K562 (cell line): Measurements from ENCODE around the gene TXNDC8. TPM values are rescaled to one million over a fixed set of nuclear protein-coding genes. Genes with fewer than 3 reads are reported as not detected.

Experiments
- DDX20 ChIP-seq: fragments of 450-650 bp; IDR thresholded peaks from 2 replicates; pipeline ENCODE4 v1.6.1; 2016; ENCODE audit warnings: missing genetic modification characterization, low read depth, mild to moderate bottlenecking, missing compliant biosample characterization, moderate library complexity
- ESRRA ChIP-seq: fragments of 450-650 bp; IDR thresholded peaks from 2 replicates; pipeline ENCODE4 v1.6.1; 2014; ENCODE audit warnings: low read depth, mild to moderate bottlenecking, moderate library complexity, borderline replicate concordance
- FOXJ3 ChIP-seq: sonication (generic); formaldehyde crosslinking; IDR thresholded peaks from 2 replicates; pipeline ENCODE4 v1.4.0; 2020; ENCODE audit warnings: mild to moderate bottlenecking, missing genetic modification reagents
- HDAC8 ChIP-seq: fragments of 450-650 bp; IDR thresholded peaks from 2 replicates; pipeline ENCODE4 v1.6.1; 2016; ENCODE audit warnings: mild to moderate bottlenecking, missing genetic modification characterization, moderate library complexity, missing compliant biosample characterization
- JUN ChIP-seq, 2 experiments: sonication (generic) in 1 of 2; formaldehyde crosslinking in 1 of 2; IDR thresholded peaks; 2 replicates each; pipeline versions ENCODE4 v1.6.1 to v1.8.0; 2012 to 2022; ENCODE audit warnings: borderline replicate concordance in 2 of 2, mild to moderate bottlenecking in 2 of 2, improper control_type of control experiment in 1 of 2, low read depth in 1 of 2, low read length in 1 of 2, missing genetic modification reagents in 1 of 2
- LARP7 ChIP-seq: fragments of 450-650 bp; IDR thresholded peaks from 2 replicates; pipeline ENCODE4 v1.6.1; 2016
- MTA2 ChIP-seq: fragments of 450-650 bp; IDR thresholded peaks from 2 replicates; pipeline ENCODE4 v1.6.1; 2016; ENCODE audit warnings: low read depth
- SAFB ChIP-seq: fragments of 200-400 bp; formaldehyde crosslinking; IDR thresholded peaks from 2 replicates; pipeline ENCODE4 v1.6.1; 2017; ENCODE audit warnings: low read depth, low read length, borderline replicate concordance
- SMAD2 ChIP-seq: fragments of 150-350 bp; IDR thresholded peaks from 2 replicates; pipeline ENCODE4 v1.6.1; 2014; ENCODE audit warnings: low read depth, mild to moderate bottlenecking, low read length
- TOE1 ChIP-seq, 2 experiments: fragments of 450-650 bp in 1 of 2; sonication (generic) in 1 of 2; formaldehyde crosslinking in 1 of 2; IDR thresholded peaks; 2 replicates each; pipeline versions ENCODE4 v1.7.1 to v1.8.0; 2016 to 2022; ENCODE audit warnings: borderline replicate concordance in 2 of 2, mild to moderate bottlenecking in 2 of 2, antibody characterized with exemption in 1 of 2, inconsistent platforms in 1 of 2, low read depth in 1 of 2, missing genetic modification reagents in 1 of 2, moderate library complexity in 1 of 2
- U2AF2 ChIP-seq: fragments of 200-400 bp; formaldehyde crosslinking; optimal IDR thresholded peaks from 2 replicates; pipeline ENCODE3; 2017; ENCODE audit warnings: low read depth, mild to moderate bottlenecking, low read length
- ZNF354B ChIP-seq: fragments of 250-450 bp; sonication (Bioruptor Pico); IDR thresholded peaks from 2 replicates; pipeline ENCODE4 v1.4.0; 2020
- ZNF717 ChIP-seq: fragments of 250-450 bp; sonication (Bioruptor Pico); IDR thresholded peaks from 2 replicates; pipeline ENCODE4 v1.5.0; 2021
- polyA plus RNA-seq, 8 experiments: library from polyadenylated mRNA; depleted of rRNA in 4 of 8; stranded (reverse) in 5 of 8; unstranded in 3 of 8; fragments of >200 nt; fragmentation: Nextera tagmentation in 2 of 8; fragmentation: Illumina TruSeq in 1 of 8; extraction: Ambion mirVana in 2 of 8; extraction: Trizol in 1 of 8; gene quantifications; 2 replicates each; pipeline versions ENCODE4 v1.2.1 to v1.2.3, GENCODE V29; 2011 to 2014; ENCODE audit warnings: inconsistent platforms in 1 of 8, missing spikeins in 1 of 8
- total RNA-seq, 7 experiments: library from RNA; depleted of rRNA in 6 of 7; stranded (reverse); fragments of >200 nt in 6 of 7; fragmentation: Illumina TruSeq in 2 of 7; extraction: Trizol in 2 of 7; gene quantifications; 2 replicates each; pipeline versions ENCODE4 v1.2.1 to v1.2.3, GENCODE V29; 2011 to 2021; ENCODE audit warnings: low replicate concordance in 1 of 7
- TF ChIP-seq, protein P1 (sequence below): fragments of 450-650 bp; conservative IDR thresholded peaks from 2 replicates; pipeline ENCODE4 v1.6.1; 2016; ENCODE audit warnings: missing genetic modification characterization, low read depth, mild to moderate bottlenecking, control low read depth, missing compliant biosample characterization
- TF ChIP-seq, protein P2 (sequence below): fragments of 250-450 bp; sonication (Bioruptor Pico); IDR thresholded peaks from 2 replicates; pipeline ENCODE4 v1.4.0; 2020; ENCODE audit warnings: mild to moderate bottlenecking, moderate library complexity, borderline replicate concordance
- TF ChIP-seq, protein P3 (sequence below): fragments of 450-650 bp; IDR thresholded peaks from 2 replicates; pipeline ENCODE4 v1.6.1; 2018; ENCODE audit not compliant: partially characterized antibody
- TF ChIP-seq, protein P4 (sequence below): fragments of 450-650 bp; IDR thresholded peaks from 2 replicates; pipeline ENCODE4 v1.6.1; 2016; ENCODE audit warnings: low read depth, mild to moderate bottlenecking, moderate library complexity

Gene TXNDC8
- total and polyA plus RNA-seq, 9 of the 15 experiments (the other 6 are each of a cell fraction or from before 2014, with no cell fraction given), result not detected

DNA sequence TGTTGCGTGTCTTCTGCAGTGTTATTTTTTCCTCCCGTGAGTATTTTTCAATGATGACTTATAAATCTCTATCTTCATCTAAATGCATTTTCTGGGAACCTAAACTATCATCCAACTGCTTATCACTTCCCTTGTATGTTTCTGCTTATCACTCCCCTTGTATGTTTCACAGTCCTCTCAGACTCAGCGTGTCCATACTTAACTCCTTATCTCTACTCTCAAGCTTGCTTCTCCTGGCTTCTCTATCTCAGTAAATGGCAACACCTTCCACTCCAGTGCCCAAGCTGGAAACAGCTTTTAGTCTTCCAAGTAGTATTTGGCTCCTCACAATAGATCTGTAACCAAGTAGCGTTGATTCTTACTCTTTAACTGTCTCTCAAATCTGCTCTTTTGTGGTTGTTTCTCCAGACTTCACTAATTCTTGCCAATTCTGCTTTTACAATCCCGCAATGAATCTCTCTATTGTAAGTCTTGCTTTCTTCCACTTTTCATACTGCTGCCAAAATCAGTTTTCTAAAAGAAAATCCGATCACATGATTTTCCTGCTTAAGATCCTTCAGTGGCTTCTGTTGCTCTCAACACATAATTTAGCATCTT lies 33.8 kb upstream of the TXNDC8 start (continued):
- TF ChIP-seq JUN (IDR thresholded peaks at IDR 0.05; ENCODE audit: borderline replicate concordance, low read depth, low read length), result no peak
- TF ChIP-seq JUN (CRISPR knock-in tag; IDR thresholded peaks at IDR 0.05; ENCODE audit: borderline replicate concordance), result no peak
- TF ChIP-seq TOE1 (IDR thresholded peaks at IDR 0.05; ENCODE audit: borderline replicate concordance), result peak; percentile 71
- no peak for TF ChIP-seq TOE1 (CRISPR knock-in tag; IDR thresholded peaks at IDR 0.05; ENCODE audit: borderline replicate concordance, low read depth)
- no peak for TF ChIP-seq SMAD2
- TF ChIP-seq MTA2, result peak; percentile 100
- TF ChIP-seq, protein P1, sequence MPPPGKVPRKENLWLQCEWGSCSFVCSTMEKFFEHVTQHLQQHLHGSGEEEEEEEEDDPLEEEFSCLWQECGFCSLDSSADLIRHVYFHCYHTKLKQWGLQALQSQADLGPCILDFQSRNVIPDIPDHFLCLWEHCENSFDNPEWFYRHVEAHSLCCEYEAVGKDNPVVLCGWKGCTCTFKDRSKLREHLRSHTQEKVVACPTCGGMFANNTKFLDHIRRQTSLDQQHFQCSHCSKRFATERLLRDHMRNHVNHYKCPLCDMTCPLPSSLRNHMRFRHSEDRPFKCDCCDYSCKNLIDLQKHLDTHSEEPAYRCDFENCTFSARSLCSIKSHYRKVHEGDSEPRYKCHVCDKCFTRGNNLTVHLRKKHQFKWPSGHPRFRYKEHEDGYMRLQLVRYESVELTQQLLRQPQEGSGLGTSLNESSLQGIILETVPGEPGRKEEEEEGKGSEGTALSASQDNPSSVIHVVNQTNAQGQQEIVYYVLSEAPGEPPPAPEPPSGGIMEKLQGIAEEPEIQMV (tag), result peak; percentile 46; the same call in 1 of the 2 replicates
- TF ChIP-seq ZNF717 (CRISPR knock-in tag), result no peak
- TF ChIP-seq SAFB, result no peak
- no peak for TF ChIP-seq LARP7
- peak; percentile 75 for TF ChIP-seq DDX20
- no peak for TF ChIP-seq HDAC8 (tag)
- no peak; the same call in 1 of the 2 replicates for TF ChIP-seq ESRRA
- TF ChIP-seq, protein P2, sequence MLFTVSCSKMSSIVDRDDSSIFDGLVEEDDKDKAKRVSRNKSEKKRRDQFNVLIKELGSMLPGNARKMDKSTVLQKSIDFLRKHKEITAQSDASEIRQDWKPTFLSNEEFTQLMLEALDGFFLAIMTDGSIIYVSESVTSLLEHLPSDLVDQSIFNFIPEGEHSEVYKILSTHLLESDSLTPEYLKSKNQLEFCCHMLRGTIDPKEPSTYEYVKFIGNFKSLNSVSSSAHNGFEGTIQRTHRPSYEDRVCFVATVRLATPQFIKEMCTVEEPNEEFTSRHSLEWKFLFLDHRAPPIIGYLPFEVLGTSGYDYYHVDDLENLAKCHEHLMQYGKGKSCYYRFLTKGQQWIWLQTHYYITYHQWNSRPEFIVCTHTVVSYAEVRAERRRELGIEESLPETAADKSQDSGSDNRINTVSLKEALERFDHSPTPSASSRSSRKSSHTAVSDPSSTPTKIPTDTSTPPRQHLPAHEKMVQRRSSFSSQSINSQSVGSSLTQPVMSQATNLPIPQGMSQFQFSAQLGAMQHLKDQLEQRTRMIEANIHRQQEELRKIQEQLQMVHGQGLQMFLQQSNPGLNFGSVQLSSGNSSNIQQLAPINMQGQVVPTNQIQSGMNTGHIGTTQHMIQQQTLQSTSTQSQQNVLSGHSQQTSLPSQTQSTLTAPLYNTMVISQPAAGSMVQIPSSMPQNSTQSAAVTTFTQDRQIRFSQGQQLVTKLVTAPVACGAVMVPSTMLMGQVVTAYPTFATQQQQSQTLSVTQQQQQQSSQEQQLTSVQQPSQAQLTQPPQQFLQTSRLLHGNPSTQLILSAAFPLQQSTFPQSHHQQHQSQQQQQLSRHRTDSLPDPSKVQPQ (CRISPR knock-in tag), result no peak
- TF ChIP-seq ZNF354B (CRISPR knock-in tag), result no peak; the same call in 1 of the 2 replicates
- TF ChIP-seq, protein P3, sequence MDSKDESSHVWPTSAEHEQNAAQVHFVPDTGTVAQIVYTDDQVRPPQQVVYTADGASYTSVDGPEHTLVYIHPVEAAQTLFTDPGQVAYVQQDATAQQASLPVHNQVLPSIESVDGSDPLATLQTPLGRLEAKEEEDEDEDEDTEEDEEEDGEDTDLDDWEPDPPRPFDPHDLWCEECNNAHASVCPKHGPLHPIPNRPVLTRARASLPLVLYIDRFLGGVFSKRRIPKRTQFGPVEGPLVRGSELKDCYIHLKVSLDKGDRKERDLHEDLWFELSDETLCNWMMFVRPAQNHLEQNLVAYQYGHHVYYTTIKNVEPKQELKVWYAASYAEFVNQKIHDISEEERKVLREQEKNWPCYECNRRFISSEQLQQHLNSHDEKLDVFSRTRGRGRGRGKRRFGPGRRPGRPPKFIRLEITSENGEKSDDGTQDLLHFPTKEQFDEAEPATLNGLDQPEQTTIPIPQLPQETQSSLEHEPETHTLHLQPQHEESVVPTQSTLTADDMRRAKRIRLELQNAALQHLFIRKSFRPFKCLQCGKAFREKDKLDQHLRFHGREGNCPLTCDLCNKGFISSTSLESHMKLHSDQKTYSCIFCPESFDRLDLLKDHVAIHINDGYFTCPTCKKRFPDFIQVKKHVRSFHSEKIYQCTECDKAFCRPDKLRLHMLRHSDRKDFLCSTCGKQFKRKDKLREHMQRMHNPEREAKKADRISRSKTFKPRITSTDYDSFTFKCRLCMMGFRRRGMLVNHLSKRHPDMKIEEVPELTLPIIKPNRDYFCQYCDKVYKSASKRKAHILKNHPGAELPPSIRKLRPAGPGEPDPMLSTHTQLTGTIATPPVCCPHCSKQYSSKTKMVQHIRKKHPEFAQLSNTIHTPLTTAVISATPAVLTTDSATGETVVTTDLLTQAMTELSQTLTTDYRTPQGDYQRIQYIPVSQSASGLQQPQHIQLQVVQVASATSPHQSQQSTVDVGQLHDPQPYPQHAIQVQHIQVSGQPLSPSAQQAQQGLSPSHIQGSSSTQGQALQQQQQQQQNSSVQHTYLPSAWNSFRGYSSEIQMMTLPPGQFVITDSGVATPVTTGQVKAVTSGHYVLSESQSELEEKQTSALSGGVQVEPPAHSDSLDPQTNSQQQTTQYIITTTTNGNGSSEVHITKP, result peak; percentile 53
- TF ChIP-seq U2AF2, result no peak
- TF ChIP-seq FOXJ3 (CRISPR knock-in tag), result no peak
- TF ChIP-seq, protein P4, sequence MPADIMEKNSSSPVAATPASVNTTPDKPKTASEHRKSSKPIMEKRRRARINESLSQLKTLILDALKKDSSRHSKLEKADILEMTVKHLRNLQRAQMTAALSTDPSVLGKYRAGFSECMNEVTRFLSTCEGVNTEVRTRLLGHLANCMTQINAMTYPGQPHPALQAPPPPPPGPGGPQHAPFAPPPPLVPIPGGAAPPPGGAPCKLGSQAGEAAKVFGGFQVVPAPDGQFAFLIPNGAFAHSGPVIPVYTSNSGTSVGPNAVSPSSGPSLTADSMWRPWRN, result peak; percentile 97
